Measurements from ENCODE around the gene SPX.

DNA sequence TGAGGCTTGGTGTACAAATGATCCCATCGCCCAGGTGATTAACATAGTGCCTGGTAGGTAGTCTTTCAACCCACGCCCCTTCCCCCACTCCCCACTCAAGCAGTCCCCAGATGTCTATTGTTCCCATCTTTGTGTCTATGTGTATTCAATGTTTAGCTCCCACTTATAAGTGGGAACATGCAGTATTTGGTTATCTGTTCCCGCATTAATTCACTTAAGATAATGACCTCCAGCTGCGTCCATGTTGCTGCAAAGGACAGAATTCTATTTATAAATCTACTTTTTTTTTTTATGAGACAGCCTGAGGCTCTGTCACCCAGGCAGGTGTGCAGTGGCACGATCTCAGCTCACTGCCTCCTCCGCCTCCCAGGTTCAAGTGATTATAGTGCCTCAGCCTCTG, 15.7 kb downstream of the SPX start:
- no peak for TF ChIP-seq RAD21 (IDR thresholded peaks at IDR 0.05 in 1 of 2, conservative IDR thresholded peaks at IDR 0.05 in 1 of 2; ENCODE audit: low read depth in 2 of 2, low read length in 2 of 2)
- no peak for TF ChIP-seq POU5F1 (IDR thresholded peaks at IDR 0.05; ENCODE audit: low read depth, low read length)
- TF ChIP-seq CTCF (IDR thresholded peaks at IDR 0.05; ENCODE audit: control extremely low read depth in 1 of 3, insufficient read depth in 1 of 3, low read depth in 1 of 3, low read length in 3 of 3) = no peak
- TF ChIP-seq RFX5 (IDR thresholded peaks at IDR 0.05; ENCODE audit: borderline replicate concordance, low read depth, low read length) = no peak
- no peak for TF ChIP-seq KDM1A (IDR thresholded peaks at IDR 0.05; ENCODE audit: borderline replicate concordance, low read length)

Data from H1 (cell line).